Ishikawa (cell line): Measurements from ENCODE around the gene KCNC1.

ENCODE experiments used
- CREB1 ChIP-seq: IDR thresholded peaks from 2 replicates; pipeline ENCODE4 v1.6.1; 2012; ENCODE audit warnings: low read depth
- TF ChIP-seq, protein P1 (sequence below): IDR thresholded peaks from 2 replicates; pipeline ENCODE4 v1.6.1; 2012

DNA sequence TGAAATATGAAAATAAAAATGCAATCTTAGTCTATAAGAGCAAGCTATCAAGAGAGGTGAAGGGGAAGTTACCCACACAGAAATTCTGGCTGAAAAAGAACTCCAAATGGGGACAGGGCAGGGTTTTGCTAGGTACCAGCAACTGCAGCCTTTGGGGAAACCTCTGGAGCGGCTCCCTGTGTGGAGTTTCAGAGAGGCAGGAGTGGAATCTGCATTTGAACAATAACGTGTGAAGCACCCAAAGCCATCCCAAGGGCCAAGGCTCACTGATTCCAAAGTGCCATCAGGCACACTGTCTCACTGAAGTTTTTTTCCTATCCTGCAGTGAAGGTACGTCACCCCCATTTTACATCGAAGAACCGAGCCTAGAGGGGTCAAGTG lies 87.8 kb downstream of the KCNC1 start:
- no peak for TF ChIP-seq CREB1
- TF ChIP-seq, protein P1, sequence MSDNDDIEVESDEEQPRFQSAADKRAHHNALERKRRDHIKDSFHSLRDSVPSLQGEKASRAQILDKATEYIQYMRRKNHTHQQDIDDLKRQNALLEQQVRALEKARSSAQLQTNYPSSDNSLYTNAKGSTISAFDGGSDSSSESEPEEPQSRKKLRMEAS: no peak
